ENCODE data around the gene ENDOV. TPM values are rescaled to one million over a fixed set of nuclear protein-coding genes. Genes with fewer than 3 reads are reported as not detected.
"Not testable (repeated sequence)": the region's sequence is repeated elsewhere in the genome, so short reads cannot be mapped to it uniquely, and the experiment has no call there.

Gene ENDOV
- polyA plus RNA-seq, 1 experiment, result 29.8 TPM

DNA sequence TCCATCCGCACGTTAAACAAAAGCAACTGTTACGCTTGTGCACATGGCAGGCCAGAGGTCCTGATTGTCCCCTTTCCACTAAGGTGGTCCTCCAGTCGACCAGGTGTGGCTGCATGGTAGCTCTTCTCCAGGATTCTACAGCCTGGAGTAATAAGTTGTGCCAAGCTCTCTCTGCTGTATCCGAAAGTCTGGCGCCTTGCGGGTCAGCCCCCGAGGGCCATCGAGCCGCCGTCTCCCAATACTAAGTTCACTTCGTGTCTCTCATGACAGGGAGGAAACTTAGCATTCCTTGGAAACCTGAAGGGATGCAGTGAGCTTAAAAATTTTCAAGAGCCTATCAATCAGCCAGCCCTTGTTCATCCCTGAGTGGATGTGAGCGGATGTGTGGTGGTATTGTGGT lies 5.3 kb upstream of the ENDOV start:
- TF ChIP-seq, protein P1, sequence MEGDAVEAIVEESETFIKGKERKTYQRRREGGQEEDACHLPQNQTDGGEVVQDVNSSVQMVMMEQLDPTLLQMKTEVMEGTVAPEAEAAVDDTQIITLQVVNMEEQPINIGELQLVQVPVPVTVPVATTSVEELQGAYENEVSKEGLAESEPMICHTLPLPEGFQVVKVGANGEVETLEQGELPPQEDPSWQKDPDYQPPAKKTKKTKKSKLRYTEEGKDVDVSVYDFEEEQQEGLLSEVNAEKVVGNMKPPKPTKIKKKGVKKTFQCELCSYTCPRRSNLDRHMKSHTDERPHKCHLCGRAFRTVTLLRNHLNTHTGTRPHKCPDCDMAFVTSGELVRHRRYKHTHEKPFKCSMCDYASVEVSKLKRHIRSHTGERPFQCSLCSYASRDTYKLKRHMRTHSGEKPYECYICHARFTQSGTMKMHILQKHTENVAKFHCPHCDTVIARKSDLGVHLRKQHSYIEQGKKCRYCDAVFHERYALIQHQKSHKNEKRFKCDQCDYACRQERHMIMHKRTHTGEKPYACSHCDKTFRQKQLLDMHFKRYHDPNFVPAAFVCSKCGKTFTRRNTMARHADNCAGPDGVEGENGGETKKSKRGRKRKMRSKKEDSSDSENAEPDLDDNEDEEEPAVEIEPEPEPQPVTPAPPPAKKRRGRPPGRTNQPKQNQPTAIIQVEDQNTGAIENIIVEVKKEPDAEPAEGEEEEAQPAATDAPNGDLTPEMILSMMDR (IDR thresholded peaks at IDR 0.05; ENCODE audit: insufficient read depth, low read depth, low read length), result no peak
- H3K36me3 ChIP-seq (ENCODE audit: control insufficient read depth, insufficient read depth, low read length), result no peaks in the 10 kb centered on the region
- no peak overlapping the region for H3K4me3 ChIP-seq (ENCODE audit: low read depth, low read length)
- H3K27me3 ChIP-seq (ENCODE audit: control insufficient read depth, insufficient read depth, low read length), result peaks cover 2% of the 10 kb centered on the region; the same call in 1 of the 2 replicates
- no peak for DNase-seq (ENCODE audit: low read depth)
- CTCF ChIA-PET, result no interaction called here
- POLR2A ChIA-PET, result no interaction called here

DNA sequence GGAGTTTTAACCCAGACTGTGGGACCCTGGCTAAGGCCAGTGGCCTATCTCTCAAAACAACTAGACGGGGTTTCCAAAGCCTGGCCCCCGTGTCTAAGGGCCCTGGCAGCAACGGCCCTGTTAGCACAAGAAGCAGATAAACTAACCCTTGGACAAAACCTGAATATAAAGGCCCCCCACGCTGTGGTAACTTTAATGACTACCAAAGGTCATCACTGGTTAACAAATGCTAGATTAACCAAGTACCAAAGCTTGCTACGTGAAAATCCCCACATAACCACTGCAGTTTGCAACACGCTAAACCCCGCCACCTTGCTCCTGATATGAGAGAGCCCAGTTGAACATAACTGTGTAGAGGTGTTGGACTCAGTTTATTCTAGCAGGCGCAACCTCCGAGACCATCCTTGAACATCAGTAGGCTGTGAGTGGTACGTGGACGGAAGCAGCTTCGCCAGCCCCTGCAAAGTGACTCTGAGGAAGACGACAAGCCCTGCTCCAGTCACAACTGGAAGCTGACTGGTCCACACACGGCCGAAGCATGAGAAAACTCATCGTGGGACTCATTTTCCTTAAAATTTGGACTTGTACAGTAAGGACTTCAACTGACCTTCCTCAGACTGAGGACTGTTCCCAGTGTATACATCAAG lies 4.4 kb upstream of the ENDOV start:
- POLR2A ChIA-PET; H3K27me3 ChIP-seq (ENCODE audit: control insufficient read depth, insufficient read depth, low read length); CTCF ChIA-PET; H3K36me3 ChIP-seq (ENCODE audit: control insufficient read depth, insufficient read depth, low read length); DNase-seq (ENCODE audit: low read depth); H3K4me3 ChIP-seq (ENCODE audit: low read depth, low read length): not testable (repeated sequence)

DNA sequence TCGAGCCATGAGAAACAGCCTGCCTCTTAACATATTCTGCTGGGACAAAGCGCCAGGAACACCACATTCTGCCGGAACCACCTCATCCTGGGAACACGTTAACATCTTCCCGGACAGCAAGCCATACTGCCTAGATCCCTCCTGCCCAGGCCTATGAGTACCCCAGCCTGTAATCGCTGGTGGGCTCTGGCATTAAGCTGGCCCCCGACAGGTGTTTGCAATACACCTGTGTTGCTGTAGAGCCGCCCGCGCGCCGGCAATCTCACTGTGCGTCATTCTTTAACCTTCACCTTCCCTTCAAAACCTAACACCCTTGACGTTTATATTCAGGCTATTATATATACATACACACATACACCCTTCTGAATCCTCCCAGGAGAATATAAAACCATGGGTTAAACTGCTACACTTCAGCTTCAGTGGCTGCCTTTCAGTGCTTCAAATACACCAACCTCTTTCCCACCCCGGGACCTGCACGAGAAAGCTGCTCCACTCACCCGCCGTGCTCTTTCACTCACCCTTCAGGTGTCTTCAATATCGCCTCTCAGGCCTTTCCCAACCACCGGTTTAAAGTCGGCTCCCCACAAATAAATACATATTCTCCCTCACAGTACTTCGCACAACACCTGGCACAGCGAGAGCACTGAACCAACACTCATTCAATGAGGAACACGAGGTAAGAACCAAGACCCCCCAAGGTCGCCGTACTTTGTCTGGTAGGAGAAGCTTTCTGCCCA lies 1.0 kb upstream of the ENDOV start:
- H3K4me3 ChIP-seq (ENCODE audit: low read depth, low read length), result peak overlapping the region; percentile 89
- no peaks in the 10 kb centered on the region for H3K36me3 ChIP-seq (ENCODE audit: control insufficient read depth, insufficient read depth, low read length)
- DNase-seq (ENCODE audit: low read depth), result no peak
- POLR2A ChIA-PET, result no interaction called here
- TF ChIP-seq, protein P1 (IDR thresholded peaks at IDR 0.05; ENCODE audit: insufficient read depth, low read depth, low read length), result no peak
- H3K27me3 ChIP-seq (ENCODE audit: control insufficient read depth, insufficient read depth, low read length), result no peaks in the 10 kb centered on the region
- CTCF ChIA-PET, result interaction anchor here (0.9 to 2.5 kb wide), 2 partner anchors 14 to 218 kb away, joined by 3 to 11 read pairs; no protein-coding TSS in a partner anchor

DNA sequence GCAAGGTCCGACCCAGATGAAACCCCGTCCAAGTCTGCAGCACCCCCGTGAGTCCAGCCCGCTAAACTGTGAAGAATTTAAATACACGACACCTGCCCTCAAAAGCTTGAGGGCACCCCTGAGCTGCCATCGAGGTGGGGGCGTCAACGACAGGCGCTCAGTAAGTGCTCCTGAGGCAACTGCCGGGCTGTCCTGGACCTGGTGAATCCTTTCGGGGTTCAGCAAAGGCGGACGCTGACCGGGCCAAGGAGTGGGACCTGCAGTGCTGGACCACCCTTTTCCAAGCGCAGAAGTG lies 512 bp upstream of the ENDOV start:
- DNase-seq (ENCODE audit: low read depth), result no peak
- Histone ChIP-seq H3K27me3 (ENCODE audit: control insufficient read depth, insufficient read depth, low read length) (no peaks in the 10 kb centered on the region), H3K36me3 (ENCODE audit: control insufficient read depth, insufficient read depth, low read length) (peaks cover 3% of the 10 kb centered on the region; the same call in 1 of the 2 replicates), H3K4me3 (ENCODE audit: low read depth, low read length) (peak overlapping the region; percentile 89)
- TF ChIP-seq, protein P1 (IDR thresholded peaks at IDR 0.05; ENCODE audit: insufficient read depth, low read depth, low read length), result no peak
- CTCF ChIA-PET, result interaction anchor here (0.9 to 2.5 kb wide), 2 partner anchors 13 to 219 kb away, joined by 3 to 11 read pairs; no protein-coding TSS in a partner anchor
- POLR2A ChIA-PET, result no interaction called here

DNA sequence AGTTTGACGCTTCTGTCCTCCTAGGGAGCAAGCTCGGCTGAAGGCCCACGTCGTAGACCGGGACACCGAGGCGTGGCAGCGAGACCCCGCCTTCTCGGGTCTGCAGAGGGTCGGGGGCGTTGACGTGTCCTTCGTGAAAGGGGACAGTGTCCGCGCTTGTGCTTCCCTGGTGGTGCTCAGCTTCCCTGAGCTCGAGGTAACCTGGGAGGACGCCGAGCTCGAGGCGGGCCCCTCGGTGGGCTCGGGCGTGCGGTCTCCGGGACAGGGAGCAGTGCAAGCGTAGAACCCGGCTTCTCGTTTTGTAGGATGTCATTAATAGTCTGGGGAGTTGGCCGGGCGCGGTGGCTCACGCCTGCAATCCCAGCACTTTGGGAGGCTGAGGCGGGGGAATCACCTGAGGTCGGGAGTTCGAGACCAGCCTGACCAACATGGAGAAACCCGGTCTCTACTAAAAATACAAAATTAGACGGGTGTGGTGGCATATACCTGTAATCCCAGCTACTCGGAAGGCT lies 715 bp downstream of the ENDOV start:
- no peak for DNase-seq (ENCODE audit: low read depth)
- peak overlapping the region; percentile 89 for H3K4me3 ChIP-seq (ENCODE audit: low read depth, low read length)
- POLR2A ChIA-PET, result no interaction called here
- peaks cover 3% of the 10 kb centered on the region; the same call in 1 of the 2 replicates for H3K36me3 ChIP-seq (ENCODE audit: control insufficient read depth, insufficient read depth, low read length)
- TF ChIP-seq, protein P1 (IDR thresholded peaks at IDR 0.05; ENCODE audit: insufficient read depth, low read depth, low read length), result no peak
- CTCF ChIA-PET, result interaction anchor here (2.5 kb wide), 1 partner anchor 12 kb away, joined by 11 read pairs; no protein-coding TSS in a partner anchor
- no peaks in the 10 kb centered on the region for H3K27me3 ChIP-seq (ENCODE audit: control insufficient read depth, insufficient read depth, low read length)

Data from BJ (cell line).